T-helper 1 cell treated with Interleukin-12 subunit alpha and Interleukin-12 subunit beta and Interleukin-4 antibody, amounts not matched to agents 30 ng/mL and 1 ng/mL, for 36 hours (primary cell): ENCODE results near the gene BBS12. TPM values are rescaled to one million over a fixed set of nuclear protein-coding genes. Genes with fewer than 3 reads are reported as not detected.

Experiments used
- intact Hi-C: fragments of 100-400 bp; cut with micrococcal nuclease; formaldehyde crosslinking; loops from one replicate; pipeline ENCODE4 v1.15.1; 2024
- total RNA-seq: library from RNA; stranded (reverse); gene quantifications from 2 replicates; pipeline ENCODE4 v1.2.3, GENCODE V29; 2022

Gene BBS12
- total RNA-seq, 1 donor from 2014 or later = 2.7 TPM

GRCh38 chr4:122711919-122712318 is 20.6 kb upstream of the BBS12 start:
- intact Hi-C loops = loop anchor here (1.0 to 2.0 kb wide), 2 partner anchors 45 to 95 kb away; no protein-coding TSS in a partner anchor

DNA sequence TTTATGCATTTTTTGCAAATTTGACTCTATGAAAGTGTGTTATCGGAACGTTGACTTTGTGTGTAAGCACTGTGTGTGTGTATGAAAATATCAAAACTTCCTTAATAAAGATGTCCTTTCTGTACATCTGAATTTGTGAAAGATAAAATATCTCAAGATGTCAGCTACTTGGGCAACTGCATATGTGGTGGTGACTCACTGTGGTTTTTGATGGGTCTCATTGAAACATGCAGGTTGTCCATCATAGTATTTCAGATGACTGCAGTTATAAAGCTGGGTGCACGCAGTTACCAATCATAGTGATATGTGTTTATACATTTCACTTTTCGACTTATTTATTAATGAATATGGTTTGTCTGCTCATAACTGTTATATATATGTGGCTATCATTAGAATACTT is 19.7 kb upstream of the BBS12 start:
- intact Hi-C loops = loop anchor here (1.0 kb wide), 1 partner anchor 45 kb away; no protein-coding TSS in a partner anchor

- intact Hi-C loops = loop anchor here (1.0 to 5.0 kb wide), 5 partner anchors 14 to 893 kb away; partner anchors contain the start of genes CCNA2 and IL2
Measured at GRCh38 chr4:122715221-122715620, 17.3 kb upstream of the BBS12 start.

DNA sequence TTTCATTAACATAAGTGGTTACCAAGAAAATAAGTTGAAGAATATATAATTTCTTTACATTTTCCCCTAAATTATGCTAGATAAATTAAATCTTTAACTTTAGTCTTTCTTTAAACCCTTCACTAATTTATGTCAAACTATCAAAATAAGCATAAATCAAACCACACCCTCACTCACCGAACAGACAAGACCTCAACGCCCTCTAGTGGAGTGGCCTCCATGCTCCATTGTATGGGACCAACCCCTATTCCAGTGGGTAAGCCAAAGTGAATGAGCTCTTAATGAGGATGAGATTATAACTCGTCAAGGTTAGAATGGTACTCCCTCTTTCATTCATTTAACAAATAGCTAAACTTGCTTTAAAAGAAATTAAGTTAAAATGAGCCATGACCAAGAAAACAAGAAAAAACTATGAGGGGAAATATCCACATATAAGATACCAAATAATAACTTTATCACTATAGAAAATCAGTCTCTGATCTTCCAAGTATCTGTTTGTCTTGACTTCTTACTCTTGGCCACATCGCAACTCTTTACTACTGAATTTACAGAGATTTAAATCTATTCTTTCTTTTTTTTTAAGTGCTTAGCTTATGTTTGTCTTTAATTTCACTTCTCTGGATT is 15.6 kb upstream of the BBS12 start:
- intact Hi-C loops = loop anchor here (1.0 to 5.0 kb wide), 14 partner anchors 15 to 895 kb away; partner anchors contain the start of genes BBS12, CCNA2, IL2 and IL21

GRCh38 chr4:122718281-122718680 is 14.2 kb upstream of the BBS12 start:
- intact Hi-C loops = loop anchor here (5.0 kb wide), 3 partner anchors 261 to 896 kb away; partner anchors contain the start of genes CCNA2 and IL2

DNA sequence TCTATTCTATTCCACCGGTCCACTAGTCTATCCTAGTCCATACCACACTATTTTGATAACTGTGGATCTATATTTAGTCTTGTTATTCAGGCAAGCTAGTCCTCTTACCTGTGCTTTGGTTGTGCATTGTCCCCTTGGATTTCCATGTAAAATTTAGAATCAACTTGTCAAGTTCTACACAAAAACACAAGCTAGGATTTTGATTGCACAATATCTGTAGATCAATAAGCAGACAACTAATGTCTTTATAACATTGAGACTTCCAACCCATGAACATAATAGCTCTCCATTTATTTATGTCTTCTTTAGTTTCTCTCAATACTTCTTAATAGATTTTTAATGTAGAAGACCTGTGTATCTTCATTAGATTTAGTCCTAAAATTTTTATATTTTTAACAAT is 10.2 kb upstream of the BBS12 start:
- intact Hi-C loops = no loop called here

GRCh38 chr4:122728856-122729255 is 3.6 kb upstream of the BBS12 start:
- intact Hi-C loops = no loop called here

- intact Hi-C loops = loop anchor here (1.0 to 5.0 kb wide), 20 partner anchors 15 to 1035 kb away; partner anchors contain the start of genes ANXA5, BBS7, BLTP1 and CCNA2
Measured at GRCh38 chr4:122731676-122732075, 828 bp upstream of the BBS12 start.

DNA sequence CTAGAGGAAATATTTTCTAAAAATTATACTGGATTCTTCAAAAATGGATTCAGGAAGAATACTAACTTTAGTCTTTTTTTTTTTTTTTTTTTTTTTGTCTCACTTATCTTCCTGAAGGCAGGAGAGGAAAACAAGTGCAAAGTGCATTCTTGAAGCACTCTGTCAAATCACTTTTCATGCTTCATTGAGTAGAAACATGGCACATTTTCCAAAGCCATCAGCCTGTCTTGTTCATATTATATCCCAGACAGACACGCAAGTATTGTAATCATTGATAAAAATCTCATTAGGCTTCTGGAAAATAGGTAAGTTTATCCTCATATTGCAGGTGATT is 1.2 kb downstream of the BBS12 start:
- intact Hi-C loops = loop anchor here (2.0 to 5.0 kb wide), 7 partner anchors 197 to 1037 kb away; partner anchors contain the start of genes ANXA5, BLTP1, CCNA2 and IL2

- intact Hi-C loops = no loop called here
Measured at GRCh38 chr4:122739174-122739573, 6.7 kb downstream of the BBS12 start.

DNA sequence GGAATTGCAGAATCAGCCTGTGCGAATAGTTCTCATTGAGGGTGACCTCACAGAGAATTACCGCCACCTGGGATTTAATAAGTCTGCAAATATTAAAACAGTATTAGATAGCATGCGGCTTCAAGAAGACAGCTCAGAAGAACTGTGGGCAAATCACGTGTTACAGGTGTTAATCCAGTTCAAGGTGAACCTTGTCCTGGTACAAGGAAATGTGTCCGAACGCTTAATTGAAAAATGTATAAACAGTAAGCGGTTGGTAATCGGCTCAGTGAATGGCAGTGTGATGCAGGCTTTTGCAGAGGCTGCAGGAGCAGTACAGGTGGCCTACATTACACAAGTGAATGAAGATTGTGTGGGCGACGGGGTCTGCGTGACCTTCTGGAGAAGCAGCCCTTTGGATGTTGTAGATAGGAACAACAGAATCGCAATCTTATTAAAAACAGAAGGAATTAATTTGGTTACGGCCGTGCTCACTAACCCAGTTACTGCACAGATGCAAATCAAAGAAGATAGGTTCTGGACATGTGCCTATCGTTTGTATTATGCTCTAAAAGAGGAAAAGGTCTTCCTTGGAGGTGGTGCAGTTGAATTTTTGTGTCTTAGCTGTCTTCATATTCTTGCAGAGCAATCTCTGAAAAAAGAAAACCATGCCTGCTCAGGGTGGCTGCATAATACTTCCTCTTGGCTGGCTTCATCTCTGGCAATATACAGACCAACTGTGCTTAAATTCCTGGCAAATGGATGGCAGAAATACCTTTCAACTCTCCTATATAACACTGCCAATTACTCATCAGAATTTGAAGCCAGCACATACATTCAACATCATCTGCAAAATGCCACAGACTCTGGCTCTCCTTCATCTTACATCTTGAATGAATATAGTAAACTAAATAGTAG is 10.7 kb downstream of the BBS12 start:
- intact Hi-C loops = no loop called here

GRCh38 chr4:122744229-122744628 is 11.7 kb downstream of the BBS12 start:
- intact Hi-C loops = no loop called here

DNA sequence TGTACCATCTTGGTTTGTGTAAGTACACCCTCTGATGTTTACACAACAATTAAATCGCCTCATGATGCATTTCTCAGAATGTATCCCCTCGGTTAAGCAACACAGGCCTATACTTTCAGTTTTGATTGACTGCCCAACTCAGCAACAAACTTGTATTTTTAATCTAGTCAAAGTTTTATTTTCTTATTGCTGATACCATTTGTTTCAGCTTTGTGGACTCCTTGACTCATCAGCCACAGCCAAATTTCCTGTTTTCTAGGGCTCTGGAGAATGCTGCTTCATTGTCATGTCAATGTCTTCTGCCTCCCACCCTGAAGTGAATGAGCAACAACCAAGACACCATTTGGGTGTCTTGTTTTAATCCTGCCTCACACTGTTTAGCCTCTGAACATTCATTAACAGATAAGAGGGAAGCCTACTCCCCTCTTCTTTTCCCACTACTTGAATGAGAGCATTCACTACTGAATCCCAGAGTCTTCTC is 14.0 kb downstream of the BBS12 start:
- intact Hi-C loops = loop anchor here (1.0 kb wide), 1 partner anchor 14 kb away; the partner anchor contains the start of gene BBS12

DNA sequence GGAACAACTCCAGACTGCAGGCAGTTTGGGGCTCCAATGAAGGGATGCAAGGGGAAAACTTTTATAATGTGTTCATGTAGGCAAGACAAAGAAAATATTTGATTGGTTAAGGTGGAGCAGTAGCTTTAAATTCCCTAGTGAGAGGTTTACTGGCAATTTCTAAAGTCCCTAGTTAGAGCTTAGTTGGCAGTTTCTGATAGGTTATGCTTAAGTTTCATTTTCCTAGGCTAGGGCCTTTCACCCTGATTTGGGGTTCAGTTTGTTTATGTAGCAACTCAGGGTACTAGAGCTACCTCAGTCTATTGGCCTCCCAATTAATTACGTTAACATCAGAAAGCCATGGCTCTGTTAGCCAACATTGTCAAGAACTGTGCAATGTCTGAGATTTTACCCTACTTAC is 14.6 kb downstream of the BBS12 start:
- intact Hi-C loops = no loop called here

DNA sequence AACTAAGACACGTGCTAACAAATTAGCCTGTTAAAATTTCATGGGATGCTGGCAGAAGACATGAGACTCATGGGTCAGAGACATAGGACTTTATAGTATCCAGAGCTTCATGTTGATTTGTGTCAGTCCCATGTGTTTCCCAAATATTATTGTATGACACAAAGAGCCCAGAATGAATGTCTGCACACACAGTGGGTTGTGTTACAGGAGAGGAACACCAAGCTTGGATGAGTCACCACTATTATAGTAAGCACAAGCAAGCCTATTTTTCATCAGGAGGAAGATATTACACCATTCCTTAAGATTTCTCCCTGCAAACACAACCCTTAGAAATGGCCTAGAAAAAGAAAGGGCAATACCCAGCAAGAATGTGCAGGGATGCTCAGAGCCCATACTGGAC is 15.4 kb downstream of the BBS12 start:
- intact Hi-C loops = no loop called here

DNA sequence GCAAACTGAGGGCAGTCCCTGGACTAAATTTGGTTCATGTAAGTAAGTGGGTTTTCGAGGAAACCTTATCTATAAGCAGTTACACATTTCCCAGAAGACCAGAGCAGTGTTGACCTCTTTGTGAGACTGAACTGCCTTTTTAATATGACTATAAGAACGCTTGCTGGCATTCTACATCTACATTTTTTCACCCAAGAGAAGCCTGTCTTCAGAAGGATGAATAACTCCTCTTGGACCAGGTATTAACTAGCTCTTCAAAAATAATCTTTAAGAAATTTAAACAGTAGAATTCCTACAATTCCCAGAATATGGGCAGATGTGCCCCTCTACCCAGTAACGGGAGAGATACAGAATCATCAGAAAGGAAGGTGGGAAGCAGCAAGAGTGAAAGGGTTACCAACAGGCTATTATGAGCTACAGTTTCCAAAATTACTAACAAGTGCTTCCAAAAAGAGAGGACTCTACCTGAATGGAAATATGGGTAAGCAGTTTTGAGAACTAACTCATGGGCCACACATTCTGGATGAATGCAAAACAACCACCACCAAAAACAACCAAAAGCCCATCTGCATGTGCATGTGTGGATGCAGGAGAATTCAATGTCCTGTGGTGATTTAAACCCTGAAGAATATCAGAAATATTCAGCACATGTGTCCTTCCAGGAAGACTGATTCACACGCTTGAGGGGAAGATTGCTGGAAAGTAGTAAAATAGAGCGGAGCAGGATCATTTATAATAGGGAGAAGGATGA is 17.4 kb downstream of the BBS12 start:
- intact Hi-C loops = no loop called here

GRCh38 chr4:122755675-122756074 is 23.2 kb downstream of the BBS12 start:
- intact Hi-C loops = loop anchor here (5.0 kb wide), 1 partner anchor 342 kb away; no protein-coding TSS in a partner anchor

GRCh38 chr4:122758033-122758432 is 25.5 kb downstream of the BBS12 start:
- intact Hi-C loops = loop anchor here (1.0 to 5.0 kb wide), 7 partner anchors 26 to 339 kb away; partner anchors contain the start of genes BBS12 and NUDT6

DNA sequence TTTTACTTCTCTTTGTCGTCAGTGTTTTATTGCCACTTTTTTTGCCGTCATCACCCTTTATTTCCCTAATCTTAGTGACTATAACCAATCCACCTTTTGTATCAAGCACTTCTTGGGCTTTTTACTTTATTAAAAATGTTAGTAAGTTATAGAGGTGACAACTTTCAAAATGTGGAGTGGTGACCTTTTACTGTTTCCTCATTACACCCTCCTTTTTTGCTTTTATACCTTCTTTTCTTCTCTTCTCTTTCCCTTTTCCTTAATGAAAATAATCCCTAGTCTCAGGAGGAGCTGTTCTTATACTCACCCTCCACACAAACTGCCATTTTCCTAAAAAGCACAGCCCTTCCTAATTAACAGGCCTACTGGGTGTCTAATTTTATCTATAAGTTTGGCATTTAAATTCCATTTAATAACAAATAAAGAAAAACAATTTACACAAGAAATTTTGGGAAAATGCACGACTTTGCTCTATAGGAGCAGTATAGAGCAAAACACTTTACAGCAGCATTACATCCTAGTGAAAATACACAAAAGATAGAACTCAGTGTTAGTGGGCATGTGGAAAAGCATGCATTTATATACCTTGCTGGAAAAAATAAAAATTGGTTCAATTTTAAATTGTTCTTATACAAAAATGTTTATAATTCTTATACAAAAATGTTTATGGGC is 27.3 kb downstream of the BBS12 start:
- intact Hi-C loops = loop anchor here (2.0 to 10.0 kb wide), 5 partner anchors 163 to 1565 kb away; partner anchors contain the start of genes NUDT6 and SPRY1

DNA sequence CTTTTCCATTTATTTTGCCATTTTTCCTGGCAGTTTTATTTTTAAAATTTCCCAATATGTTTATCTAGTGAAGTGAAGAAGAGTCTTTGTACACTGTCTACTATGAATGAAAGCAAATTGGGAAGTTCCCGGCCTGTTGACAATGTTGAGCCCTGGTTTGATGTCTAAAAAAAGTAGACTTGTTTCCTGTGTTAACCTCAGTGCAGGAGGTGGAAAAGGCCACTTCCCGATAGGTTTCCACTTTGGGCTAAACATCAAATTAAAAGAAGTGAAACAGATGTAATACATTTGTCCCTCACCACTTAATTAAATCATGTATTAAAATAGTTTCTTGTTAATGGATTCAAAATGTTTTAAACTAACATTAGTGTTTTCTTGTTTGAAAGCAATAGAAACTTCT is 30.0 kb downstream of the BBS12 start:
- intact Hi-C loops = loop anchor here (1.0 to 10.0 kb wide), 5 partner anchors 23 to 1562 kb away; partner anchors contain the start of gene SPRY1
